AG09319 (cell line): ENCODE measurements around the gene SLC39A11.

Experiments used
- DNase-seq: peaks from one replicate; pipeline ENCODE4 v3.0.0-alpha.2; 2010; ENCODE audit warnings: low read depth; ENCODE audit errors: extremely low read depth
- CTCF ChIP-seq: IDR thresholded peaks from 2 replicates; pipeline ENCODE4 v1.5.1; 2011; ENCODE audit warnings: low read depth, mild to moderate bottlenecking, inconsistent platforms, low read length, moderate library complexity

Gene SLC39A11

DNA sequence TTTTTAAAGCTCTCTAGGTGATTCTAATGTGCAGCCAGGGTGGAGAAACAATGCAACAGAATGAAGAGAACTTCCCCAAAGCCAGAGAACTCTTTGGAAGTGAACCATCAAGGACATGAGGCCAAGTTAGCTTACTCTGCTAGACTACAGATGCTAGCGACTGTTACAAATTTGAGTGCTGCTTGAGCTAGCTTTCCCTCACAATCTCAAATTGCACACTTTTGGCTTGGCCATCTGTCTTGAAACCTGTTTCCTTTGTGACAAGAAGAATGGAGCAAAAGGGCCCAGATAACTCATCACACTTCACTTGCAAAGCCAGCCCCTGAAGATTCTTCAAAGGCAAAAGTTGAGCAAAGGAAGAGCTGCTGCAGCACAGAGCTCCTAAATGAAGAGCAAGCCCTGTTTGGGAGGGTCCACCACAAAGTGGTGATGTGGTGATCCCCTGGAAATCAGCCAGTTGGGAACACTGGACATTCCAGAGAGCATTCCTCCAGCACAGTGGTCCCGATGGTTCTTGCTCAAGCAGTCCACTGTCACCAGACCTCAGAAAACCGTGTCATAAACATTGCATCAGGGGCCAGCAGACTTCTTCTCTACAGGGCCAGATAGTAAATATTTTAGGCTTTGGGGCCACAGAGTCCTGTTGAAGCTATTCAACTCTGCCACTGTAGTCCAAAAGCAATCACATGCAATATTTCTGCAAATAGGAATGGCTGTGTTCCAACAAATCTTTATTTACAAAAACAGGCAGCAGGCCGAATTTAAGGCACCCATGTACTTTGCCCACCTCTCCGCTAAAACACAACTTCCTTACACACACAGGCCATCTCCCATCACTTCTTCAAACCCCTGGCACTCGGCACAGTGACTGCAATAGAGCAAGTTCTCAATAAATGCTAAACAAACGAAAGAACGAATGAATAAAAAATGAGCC, 21.2 kb downstream of the SLC39A11 start:
- DNase-seq = no peak
- no peak for TF ChIP-seq CTCF

GRCh38 chr17:73069841-73070240, 22.6 kb downstream of the SLC39A11 start:
- DNase-seq = no peak
- TF ChIP-seq CTCF = no peak

DNA sequence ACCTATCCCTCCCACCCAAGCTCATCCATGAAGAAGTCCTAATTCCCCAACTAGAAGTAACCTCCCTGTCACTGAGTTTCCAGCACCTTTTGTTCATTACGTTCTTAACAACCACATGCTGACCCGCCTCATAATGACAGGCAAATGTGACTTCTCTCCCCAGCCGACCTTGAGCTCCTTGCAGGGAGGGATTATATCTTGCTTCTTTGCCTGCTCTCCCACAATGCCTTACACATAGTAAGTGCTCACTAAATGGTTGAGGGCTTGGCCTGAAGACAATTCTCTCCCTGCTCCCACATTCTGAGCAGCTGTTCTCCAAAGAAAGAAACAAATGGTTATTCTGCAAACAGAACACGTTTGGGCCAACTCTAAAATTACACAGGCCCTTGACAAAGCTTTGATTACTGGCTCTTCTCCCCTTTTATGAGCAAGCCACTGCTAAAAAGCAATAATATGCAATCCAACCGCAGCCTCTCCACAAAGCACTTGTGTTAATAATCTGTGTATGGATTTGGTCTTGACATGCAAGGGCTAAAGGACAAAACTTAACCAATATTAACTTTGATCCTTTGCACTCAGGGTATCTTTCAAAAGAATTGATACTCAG, 23.2 kb downstream of the SLC39A11 start:
- DNase-seq = peak; percentile 28
- TF ChIP-seq CTCF = no peak

DNA sequence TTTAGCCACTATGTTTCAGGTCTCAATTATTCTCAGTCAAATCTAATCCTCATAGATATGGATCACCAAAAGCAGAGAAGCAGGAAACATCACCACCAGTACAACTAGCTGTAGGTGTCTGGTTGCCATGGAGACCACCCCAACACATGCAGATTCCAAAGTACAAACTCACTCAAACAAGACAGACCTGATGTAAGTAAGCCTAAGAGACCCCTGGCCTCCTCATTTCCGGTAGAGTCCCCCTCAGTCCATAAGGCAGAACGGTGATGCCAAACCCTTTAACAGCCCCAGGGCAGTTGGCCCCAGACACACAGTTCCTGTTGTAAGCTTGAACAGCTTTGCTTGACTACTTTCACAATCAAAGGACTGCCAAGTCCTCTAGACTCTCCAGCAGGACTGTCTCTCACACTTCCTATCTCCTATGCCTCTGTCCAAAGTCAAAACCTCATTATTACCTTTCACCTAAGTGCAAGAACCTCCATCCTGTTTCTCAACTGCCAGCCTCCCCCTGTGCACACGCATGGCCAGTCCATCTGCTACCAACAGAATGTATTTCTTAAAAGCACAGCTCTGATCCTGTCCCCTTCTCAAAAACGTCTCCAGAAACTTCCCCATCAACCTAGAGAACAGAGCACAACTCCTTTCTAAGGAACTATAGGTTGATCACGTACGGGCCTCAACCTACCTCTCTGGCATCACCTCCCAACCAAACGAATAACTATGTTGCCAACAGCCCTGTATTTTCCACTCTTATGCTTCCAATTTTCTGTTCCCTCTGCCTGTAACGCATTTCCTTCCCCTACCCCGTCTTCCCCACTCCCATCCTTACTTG, 23.9 kb downstream of the SLC39A11 start:
- no peak for TF ChIP-seq CTCF
- DNase-seq = peak; percentile 50

- peak; percentile 81 for DNase-seq
These were observed 24.8 kb downstream of the SLC39A11 start for GRCh38 chr17:73067699-73068098.

DNA sequence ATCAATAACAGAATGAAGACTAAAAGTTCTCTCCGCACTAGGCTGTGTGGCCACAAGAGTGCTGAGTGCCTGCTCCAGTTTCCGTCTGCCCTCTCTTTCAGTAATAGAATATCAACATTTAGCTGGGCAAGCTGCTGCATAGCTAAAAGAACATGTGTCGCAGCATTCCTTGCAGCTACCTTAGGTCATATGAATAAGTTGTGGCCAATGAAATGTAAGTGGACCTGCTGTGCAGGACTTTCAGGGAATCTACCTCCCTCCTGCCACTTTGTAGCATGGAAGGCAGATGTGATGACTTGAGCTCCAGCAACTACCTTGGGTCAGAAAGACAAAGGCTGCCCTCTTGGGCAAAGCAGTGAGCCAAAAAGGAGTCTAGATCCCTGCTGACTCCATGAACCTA, 25.4 kb downstream of the SLC39A11 start:
- no peak for TF ChIP-seq CTCF
- DNase-seq = no peak

DNA sequence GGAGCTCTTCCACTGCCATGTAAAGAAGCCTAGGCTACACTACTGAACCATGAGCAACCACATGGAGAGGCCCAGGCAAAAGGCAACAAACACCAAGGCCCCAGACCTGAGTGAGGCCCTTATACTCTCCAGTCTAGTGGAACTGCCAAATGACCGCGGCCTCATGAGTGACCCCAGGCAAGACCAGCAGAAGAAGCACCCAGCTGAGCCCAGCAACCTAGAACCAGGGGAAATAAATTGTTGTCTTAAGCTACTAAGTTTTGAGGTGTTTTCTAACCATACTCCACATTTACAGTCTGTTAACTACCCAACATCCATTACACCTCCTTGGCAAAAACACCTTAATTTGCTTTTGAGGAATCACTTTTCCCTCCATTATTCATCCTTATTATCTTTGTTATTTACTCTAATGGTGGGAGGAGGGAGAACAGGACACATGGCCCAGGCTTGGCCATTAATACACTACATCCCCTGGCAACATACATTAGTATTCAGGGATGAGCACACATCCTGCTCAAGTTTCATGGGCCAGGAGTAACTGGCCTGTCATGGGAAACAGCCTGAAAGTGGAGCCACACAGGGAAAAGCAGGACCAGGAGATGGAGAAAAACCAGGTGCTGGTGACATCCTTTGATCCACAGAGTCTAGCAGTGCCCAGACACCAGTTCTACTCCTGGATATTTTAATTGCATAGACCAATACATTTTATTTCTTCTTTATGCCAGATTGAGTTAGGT, 26.2 kb downstream of the SLC39A11 start:
- TF ChIP-seq CTCF = no peak
- DNase-seq = no peak
